ENCODE results near the gene MAPK10. TPM values are rescaled to one million over a fixed set of nuclear protein-coding genes. Genes with fewer than 3 reads are reported as not detected.
A peak's percentile ranks its signal among the peaks of the same experiment; 100 is the strongest.

The MAPK10 gene
- total RNA-seq = 30.7 TPM
- long read RNA-seq, full-length matches to known transcripts = 3 of 20 reads
- long read RNA-seq, partial matches to known transcripts = 4 of 20 reads
- long read RNA-seq, other reads (novel, unspliced or antisense) = 13 of 20 reads

- Histone ChIP-seq H3K9me3 (no peaks in the 10 kb centered on the region), H3K4me1 (no peaks in the 10 kb centered on the region), H3K4me3 (peak within 1 kb of the TSS; percentile 25), H3K27ac (no peak within 1 kb of the TSS), H3K27me3 (ENCODE audit: low read depth) (no peaks in the 10 kb centered on the region), H3K36me3 (no peaks in the 10 kb centered on the region)
- TF ChIP-seq, protein P1, sequence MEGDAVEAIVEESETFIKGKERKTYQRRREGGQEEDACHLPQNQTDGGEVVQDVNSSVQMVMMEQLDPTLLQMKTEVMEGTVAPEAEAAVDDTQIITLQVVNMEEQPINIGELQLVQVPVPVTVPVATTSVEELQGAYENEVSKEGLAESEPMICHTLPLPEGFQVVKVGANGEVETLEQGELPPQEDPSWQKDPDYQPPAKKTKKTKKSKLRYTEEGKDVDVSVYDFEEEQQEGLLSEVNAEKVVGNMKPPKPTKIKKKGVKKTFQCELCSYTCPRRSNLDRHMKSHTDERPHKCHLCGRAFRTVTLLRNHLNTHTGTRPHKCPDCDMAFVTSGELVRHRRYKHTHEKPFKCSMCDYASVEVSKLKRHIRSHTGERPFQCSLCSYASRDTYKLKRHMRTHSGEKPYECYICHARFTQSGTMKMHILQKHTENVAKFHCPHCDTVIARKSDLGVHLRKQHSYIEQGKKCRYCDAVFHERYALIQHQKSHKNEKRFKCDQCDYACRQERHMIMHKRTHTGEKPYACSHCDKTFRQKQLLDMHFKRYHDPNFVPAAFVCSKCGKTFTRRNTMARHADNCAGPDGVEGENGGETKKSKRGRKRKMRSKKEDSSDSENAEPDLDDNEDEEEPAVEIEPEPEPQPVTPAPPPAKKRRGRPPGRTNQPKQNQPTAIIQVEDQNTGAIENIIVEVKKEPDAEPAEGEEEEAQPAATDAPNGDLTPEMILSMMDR (IDR thresholded peaks at IDR 0.05) = no peak
- peak; percentile 95 to 97 for ATAC-seq
- intact Hi-C loops (cut with DNase I) = no loop called here
- peak; percentile 69 for DNase-seq
Observed at GRCh38 chr4:86359944-86360478, at the start of gene MAPK10. Gene MAPK10 (minus strand): TSS chr4:86360053.

GRCh38 chr4:86403575-86403974 lies 43.7 kb upstream of the MAPK10 start:
- no peak for ATAC-seq
- intact Hi-C loops (cut with DNase I) = no loop called here
- Histone ChIP-seq H3K27ac (no peak overlapping the region), H3K27me3 (ENCODE audit: low read depth) (no peaks in the 10 kb centered on the region), H3K36me3 (no peaks in the 10 kb centered on the region), H3K4me3 (no peak overlapping the region), H3K9me3 (no peaks in the 10 kb centered on the region), H3K4me1 (no peaks in the 10 kb centered on the region)
- TF ChIP-seq, protein P1 (IDR thresholded peaks at IDR 0.05) = no peak
- no peak for DNase-seq

DNA sequence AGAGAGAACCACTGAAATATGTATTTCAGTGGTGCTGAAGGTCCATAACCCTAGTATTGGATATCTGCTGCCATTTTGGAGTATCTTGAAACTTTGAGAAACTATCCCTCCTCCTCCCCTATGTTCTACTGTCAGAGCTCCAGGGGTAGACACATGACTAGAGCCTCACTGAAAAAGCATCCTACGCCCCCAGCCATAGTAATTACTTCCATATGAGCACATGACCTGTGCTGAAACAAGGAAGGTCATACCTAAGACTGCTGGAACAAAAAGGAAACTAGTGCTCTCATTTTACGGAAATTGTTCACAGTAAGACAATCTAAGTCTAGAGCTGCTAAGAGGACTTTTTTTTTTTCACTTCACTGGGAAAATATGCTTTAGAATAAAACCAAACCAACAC lies 42.0 kb upstream of the MAPK10 start:
- TF ChIP-seq, protein P1 (IDR thresholded peaks at IDR 0.05) = no peak
- DNase-seq (no peak), ATAC-seq (no peak)
- Histone ChIP-seq H3K9me3 (no peaks in the 10 kb centered on the region), H3K27me3 (ENCODE audit: low read depth) (no peaks in the 10 kb centered on the region), H3K27ac (no peak overlapping the region), H3K36me3 (no peaks in the 10 kb centered on the region), H3K4me3 (no peak overlapping the region), H3K4me1 (no peaks in the 10 kb centered on the region)
- intact Hi-C loops (cut with DNase I) = no loop called here

GRCh38 chr4:86400216-86400615 lies 40.4 kb upstream of the MAPK10 start:
- ATAC-seq (no peak), DNase-seq (no peak)
- no peak overlapping the region for H3K4me3 ChIP-seq
- no peaks in the 10 kb centered on the region for H3K27me3 ChIP-seq (ENCODE audit: low read depth)
- TF ChIP-seq, protein P1 (IDR thresholded peaks at IDR 0.05) = no peak
- H3K9me3 ChIP-seq = no peaks in the 10 kb centered on the region
- intact Hi-C loops (cut with DNase I) = no loop called here
- H3K4me1 ChIP-seq = no peaks in the 10 kb centered on the region
- H3K27ac ChIP-seq = no peak overlapping the region
- no peaks in the 10 kb centered on the region for H3K36me3 ChIP-seq

DNA sequence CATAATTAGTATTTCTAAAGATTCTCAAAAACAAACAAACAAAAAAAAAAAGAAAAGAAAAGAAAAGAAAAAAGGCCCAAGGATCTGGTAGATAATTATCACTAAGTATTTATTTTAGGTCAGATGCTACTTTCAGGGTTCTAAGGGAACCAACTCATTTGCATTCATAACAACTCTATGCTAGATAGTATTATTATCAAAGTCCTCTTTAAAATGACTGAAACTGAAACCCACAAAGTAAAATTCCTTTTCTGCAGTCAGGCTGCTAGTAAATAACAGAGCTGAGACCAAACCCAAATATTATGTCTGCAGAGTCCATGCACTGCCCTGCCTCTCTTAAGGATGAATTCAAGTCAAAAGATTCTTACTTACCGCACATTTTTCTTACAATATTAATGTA lies 38.3 kb upstream of the MAPK10 start:
- H3K36me3 ChIP-seq = no peaks in the 10 kb centered on the region
- TF ChIP-seq, protein P1 (IDR thresholded peaks at IDR 0.05) = no peak
- no peaks in the 10 kb centered on the region for H3K27me3 ChIP-seq (ENCODE audit: low read depth)
- no peaks in the 10 kb centered on the region for H3K9me3 ChIP-seq
- intact Hi-C loops (cut with DNase I) = no loop called here
- H3K4me1 ChIP-seq = no peaks in the 10 kb centered on the region
- ATAC-seq = no peak
- H3K27ac ChIP-seq = no peak overlapping the region
- no peak overlapping the region for H3K4me3 ChIP-seq
- no peak for DNase-seq
